CMK (cell line): ENCODE data around the gene CEACAM7.

ENCODE experiments used
- DNase-seq: peaks from one replicate; pipeline ENCODE4 v3.0.0-alpha.2; 2010; ENCODE audit warnings: low read depth

CEACAM7 gene

DNA sequence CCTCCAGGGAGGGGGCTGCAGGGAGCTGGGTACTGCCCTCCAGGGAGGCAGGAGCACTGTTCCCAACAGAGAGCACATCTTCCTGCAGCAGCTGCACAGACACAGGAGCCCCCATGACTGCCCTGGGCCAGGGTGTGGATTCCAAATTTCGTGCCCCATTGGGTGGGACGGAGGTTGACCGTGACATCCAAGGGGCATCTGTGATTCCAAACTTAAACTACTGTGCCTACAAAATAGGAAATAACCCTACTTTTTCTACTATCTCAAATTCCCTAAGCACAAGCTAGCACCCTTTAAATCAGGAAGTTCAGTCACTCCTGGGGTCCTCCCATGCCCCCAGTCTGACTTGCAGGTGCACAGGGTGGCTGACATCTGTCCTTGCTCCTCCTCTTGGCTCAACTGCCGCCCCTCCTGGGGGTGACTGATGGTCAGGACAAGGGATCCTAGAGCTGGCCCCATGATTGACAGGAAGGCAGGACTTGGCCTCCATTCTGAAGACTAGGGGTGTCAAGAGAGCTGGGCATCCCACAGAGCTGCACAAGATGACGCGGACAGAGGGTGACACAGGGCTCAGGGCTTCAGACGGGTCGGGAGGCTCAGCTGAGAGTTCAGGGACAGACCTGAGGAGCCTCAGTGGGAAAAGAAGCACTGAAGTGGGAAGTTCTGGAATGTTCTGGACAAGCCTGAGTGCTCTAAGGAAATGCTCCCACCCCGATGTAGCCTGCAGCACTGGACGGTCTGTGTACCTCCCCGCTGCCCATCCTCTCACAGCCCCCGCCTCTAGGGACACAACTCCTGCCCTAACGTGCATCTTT lies 12.5 kb upstream of the CEACAM7 start:
- no peak for DNase-seq

- no peak for DNase-seq
Observed at GRCh38 chr19:41699968-41700323, 11.9 kb upstream of the CEACAM7 start.

DNA sequence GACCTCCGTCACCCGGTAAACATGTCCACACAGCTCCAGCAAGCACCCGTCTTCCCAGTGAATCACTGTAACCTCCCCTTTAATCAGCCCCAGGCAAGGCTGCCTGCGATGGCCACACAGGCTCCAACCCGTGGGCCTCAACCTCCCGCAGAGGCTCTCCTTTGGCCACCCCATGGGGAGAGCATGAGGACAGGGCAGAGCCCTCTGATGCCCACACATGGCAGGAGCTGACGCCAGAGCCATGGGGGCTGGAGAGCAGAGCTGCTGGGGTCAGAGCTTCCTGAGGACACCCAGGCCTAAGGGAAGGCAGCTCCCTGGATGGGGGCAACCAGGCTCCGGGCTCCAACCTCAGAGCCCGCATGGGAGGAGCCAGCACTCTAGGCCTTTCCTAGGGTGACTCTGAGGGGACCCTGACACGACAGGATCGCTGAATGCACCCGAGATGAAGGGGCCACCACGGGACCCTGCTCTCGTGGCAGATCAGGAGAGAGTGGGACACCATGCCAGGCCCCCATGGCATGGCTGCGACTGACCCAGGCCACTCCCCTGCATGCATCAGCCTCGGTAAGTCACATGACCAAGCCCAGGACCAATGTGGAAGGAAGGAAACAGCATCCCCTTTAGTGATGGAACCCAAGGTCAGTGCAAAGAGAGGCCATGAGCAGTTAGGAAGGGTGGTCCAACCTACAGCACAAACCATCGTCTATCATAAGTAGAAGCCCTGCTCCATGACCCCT lies 11.3 kb upstream of the CEACAM7 start:
- DNase-seq: no peak

DNA sequence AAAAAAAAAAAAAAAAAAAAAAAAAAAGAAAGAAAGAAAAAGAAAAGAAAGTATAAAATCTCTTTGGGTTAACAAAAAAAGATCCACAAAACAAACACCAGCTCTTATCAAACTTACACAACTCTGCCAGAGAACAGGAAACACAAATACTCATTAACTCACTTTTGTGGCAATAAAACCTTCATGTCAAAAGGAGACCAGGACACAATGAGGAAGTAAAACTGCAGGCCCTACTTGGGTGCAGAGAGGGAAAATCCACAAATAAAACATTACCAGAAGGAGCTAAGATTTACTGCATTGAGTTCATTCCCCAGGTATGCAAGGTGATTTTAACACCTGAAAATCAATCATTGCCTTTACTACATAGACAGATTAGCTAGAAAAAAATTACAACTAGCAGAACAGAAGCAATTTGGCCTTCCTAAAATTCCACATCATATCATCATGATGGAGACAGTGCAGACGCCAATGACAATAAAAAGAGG lies 10.7 kb upstream of the CEACAM7 start:
- DNase-seq: no peak

- DNase-seq: no peak
Observed at GRCh38 chr19:41697198-41697855, 9.3 kb upstream of the CEACAM7 start.

- DNase-seq: no peak
Observed at GRCh38 chr19:41696402-41697197, 8.5 kb upstream of the CEACAM7 start.

DNA sequence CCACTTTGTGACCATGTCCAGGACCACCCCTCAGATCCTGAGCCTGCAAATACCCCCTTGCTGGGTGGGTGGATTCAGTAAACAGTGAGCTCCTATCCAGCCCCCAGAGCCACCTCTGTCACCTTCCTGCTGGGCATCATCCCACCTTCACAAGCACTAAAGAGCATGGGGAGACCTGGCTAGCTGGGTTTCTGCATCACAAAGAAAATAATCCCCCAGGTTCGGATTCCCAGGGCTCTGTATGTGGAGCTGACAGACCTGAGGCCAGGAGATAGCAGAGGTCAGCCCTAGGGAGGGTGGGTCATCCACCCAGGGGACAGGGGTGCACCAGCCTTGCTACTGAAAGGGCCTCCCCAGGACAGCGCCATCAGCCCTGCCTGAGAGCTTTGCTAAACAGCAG lies 7.7 kb upstream of the CEACAM7 start:
- no peak for DNase-seq

DNA sequence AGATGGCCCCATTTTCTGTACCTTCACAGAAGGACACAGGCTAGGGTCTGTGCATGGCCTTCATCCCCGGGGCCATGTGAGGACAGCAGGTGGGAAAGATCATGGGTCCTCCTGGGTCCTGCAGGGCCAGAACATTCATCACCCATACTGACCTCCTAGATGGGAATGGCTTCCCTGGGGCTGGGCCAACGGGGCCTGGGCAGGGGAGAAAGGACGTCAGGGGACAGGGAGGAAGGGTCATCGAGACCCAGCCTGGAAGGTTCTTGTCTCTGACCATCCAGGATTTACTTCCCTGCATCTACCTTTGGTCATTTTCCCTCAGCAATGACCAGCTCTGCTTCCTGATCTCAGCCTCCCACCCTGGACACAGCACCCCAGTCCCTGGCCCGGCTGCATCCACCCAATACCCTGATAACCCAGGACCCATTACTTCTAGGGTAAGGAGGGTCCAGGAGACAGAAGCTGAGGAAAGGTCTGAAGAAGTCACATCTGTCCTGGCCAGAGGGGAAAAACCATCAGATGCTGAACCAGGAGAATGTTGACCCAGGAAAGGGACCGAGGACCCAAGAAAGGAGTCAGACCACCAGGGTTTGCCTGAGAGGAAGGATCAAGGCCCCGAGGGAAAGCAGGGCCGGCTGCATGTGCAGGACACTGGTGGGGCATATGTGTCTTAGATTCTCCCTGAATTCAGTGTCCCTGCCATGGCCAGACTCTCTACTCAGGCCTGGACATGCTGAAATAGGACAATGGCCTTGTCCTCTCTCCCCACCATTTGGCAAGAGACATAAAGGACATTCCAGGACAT lies 7.0 kb upstream of the CEACAM7 start:
- no peak for DNase-seq

GRCh38 chr19:41694196-41694595 lies 6.1 kb upstream of the CEACAM7 start:
- no peak for DNase-seq

DNA sequence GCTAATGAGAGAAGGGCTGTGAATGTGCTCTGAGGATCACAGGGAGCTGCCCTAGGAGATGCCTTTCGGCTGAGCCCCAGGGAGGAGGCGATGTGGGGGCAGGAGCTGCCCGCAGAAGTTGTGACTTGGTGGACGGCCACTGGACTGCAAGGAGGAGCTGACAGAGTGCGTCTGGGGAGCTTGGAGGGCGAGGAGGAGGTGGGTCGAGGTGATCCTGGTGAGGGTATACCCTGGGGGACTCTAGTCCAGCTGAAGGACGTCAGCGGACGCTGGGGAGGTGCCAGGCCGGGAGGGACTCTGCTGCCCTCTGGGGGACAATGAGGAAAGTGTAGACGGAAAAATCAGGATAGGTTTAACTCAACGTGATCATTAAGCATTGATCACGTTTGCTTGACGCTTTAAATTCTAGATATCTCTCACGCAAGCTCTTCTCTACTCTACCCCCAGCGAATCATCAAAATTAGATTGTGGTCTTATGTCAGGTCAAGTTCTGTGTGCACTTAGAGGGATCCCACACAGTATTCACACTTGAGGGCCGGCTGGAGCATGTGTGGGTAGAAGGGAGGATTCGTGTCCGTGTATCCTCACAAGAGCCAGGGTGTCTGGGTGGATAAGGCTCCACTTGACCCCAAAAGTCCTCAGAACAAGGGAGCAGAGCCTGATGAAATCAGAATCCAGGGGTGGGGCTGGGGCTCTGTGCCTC lies 3.3 kb upstream of the CEACAM7 start:
- DNase-seq: no peak

GRCh38 chr19:41690801-41691065 lies 2.7 kb upstream of the CEACAM7 start:
- no peak for DNase-seq

- DNase-seq: no peak
Observed at GRCh38 chr19:41689993-41690800, 2.1 kb upstream of the CEACAM7 start.

DNA sequence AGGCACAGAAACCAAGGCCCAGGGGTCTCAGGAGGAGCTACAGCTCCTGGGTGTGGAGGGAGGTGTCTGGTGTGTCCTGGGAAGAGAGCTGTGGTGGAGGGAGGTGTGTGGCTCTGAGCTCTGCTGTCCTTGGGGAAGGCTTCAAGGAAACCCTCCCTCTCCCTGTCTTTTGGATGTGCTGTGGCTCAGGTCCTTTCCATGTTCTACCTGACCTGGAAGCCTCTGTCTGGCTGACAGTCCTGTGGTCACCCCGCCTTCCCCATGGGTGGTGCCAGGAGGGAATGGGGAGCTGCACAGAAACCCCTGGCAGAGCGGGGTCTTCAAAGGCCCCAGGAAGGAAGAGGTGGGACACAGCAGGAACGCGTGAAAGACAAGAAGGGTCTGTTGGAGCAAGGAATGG lies 617 bp upstream of the CEACAM7 start:
- DNase-seq: no peak

GRCh38 chr19:41687419-41687818 lies 651 bp downstream of the CEACAM7 start:
- DNase-seq: no peak

- no peak for DNase-seq
Observed at GRCh38 chr19:41682437-41682836, 5.6 kb downstream of the CEACAM7 start.

- no peak for DNase-seq
Observed at GRCh38 chr19:41671486-41671885, 16.6 kb downstream of the CEACAM7 start.

GRCh38 chr19:41670755-41671154 lies 17.3 kb downstream of the CEACAM7 start:
- DNase-seq: no peak

GRCh38 chr19:41668315-41668714 lies 19.8 kb downstream of the CEACAM7 start:
- DNase-seq: no peak

DNA sequence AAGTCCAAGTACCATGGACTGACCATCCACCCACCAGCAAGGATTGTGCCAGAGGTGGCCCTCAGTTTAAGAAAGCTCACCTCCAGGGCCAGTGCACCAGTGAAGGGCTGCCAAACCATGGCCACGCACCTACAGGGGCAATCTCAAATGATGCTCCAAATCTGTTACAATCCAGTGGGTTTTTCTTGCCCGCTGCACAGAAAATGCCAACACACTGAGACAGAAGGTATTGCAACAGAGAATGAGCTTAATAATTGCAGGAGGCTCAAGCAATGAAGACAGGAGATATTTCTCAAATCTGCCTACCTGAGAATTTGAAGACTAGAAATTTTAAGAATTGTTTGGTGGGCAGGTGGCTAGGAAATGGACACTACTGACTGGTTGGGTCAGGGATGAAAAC lies 22.0 kb downstream of the CEACAM7 start:
- DNase-seq: no peak

DNA sequence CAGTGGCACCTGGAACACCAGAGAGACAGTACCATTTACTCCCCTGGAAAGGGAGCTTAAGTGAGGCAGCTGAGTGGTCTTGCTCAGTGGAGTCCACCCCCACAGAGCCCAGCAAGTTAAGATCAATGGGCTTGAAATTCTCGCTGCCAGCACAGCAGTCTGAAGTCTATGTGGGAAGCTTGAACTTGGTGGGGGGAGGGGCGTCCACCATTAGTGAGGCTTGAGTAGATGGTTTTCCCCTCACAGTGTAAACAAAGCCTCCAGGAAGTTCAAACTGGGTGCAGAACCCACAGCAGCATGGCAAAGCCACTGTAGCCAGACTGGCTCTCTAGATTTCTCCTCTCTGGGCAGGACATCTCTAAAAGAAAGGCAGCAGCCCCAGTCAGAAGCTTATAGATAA lies 30.9 kb downstream of the CEACAM7 start:
- no peak for DNase-seq
